Neural progenitor cell (in vitro differentiated cells): ENCODE results near the gene ARHGAP33. TPM values are rescaled to one million over a fixed set of nuclear protein-coding genes. Genes with fewer than 3 reads are reported as not detected.
A peak's percentile ranks its signal among the peaks of the same experiment; 100 is the strongest.

Experiments used
- DNase-seq: peaks from one replicate; pipeline ENCODE4 v3.0.0-alpha.2; 2016; ENCODE audit warnings: low spot score
- H2AFZ ChIP-seq: fragments of 200-600 bp; sonication (generic); replicated peaks from 2 replicates; pipeline ENCODE4 v1.6.1; 2016; ENCODE audit warnings: antibody characterized with exemption
- H3F3A ChIP-seq: fragments of 200-600 bp; sonication (generic); 2 replicates; pipeline ENCODE4 v1.6.1; 2016; ENCODE audit warnings: antibody characterized with exemption, low read depth
- H3K27ac ChIP-seq: fragments of 200-600 bp; sonication (generic); 2 replicates; pipeline ENCODE4 v1.5.1; 2016; ENCODE audit warnings: mild to moderate bottlenecking
- H3K27me3 ChIP-seq: fragments of 200-600 bp; sonication (generic); 2 replicates; pipeline ENCODE4 v1.6.1; 2016; ENCODE audit warnings: mild to moderate bottlenecking, moderate library complexity
- H3K36me3 ChIP-seq: fragments of 200-600 bp; sonication (generic); 2 replicates; pipeline ENCODE4 v1.5.1; 2016
- H3K4me1 ChIP-seq: fragments of 200-600 bp; sonication (generic); 2 replicates; pipeline ENCODE4 v1.6.1; 2016; ENCODE audit warnings: mixed run types
- H3K4me2 ChIP-seq: fragments of 200-600 bp; sonication (generic); 2 replicates; pipeline ENCODE4 v1.6.1; 2016
- H3K4me3 ChIP-seq: fragments of 200-600 bp; sonication (generic); 2 replicates; pipeline ENCODE4 v1.5.1; 2016
- H3K79me2 ChIP-seq: fragments of 200-600 bp; sonication (generic); 2 replicates; pipeline ENCODE4 v1.6.1; 2016; ENCODE audit warnings: low read depth
- H3K9ac ChIP-seq: fragments of 200-600 bp; sonication (generic); 2 replicates; pipeline ENCODE4 v1.6.1; 2016
- H3K9me3 ChIP-seq: fragments of 200-600 bp; sonication (generic); 2 replicates; pipeline ENCODE4 v1.5.1; 2016; ENCODE audit warnings: low read depth
- H4K20me1 ChIP-seq: fragments of 200-600 bp; sonication (generic); 2 replicates; pipeline ENCODE4 v1.6.1; 2016; ENCODE audit warnings: low read depth
- H3K27ac Mint-ChIP-seq: 3 replicates; pipeline ENCODE4 v1.8.0; 2021; ENCODE audit warnings: mixed read lengths
- H3K27me3 Mint-ChIP-seq: 2 replicates; pipeline ENCODE4 v1.8.0; 2022; ENCODE audit warnings: low read depth, mild to moderate bottlenecking, inconsistent platforms, moderate library complexity, mixed read lengths; ENCODE audit not compliant: insufficient read depth
- H3K36me3 Mint-ChIP-seq: 3 replicates; pipeline ENCODE4 v1.8.0; 2021; ENCODE audit warnings: mixed read lengths
- H3K4me1 Mint-ChIP-seq: 3 replicates; pipeline ENCODE4 v1.8.0; 2021; ENCODE audit warnings: mixed read lengths
- H3K4me3 Mint-ChIP-seq: 3 replicates; pipeline ENCODE4 v1.8.0; 2021; ENCODE audit warnings: mild to moderate bottlenecking, moderate library complexity, mixed read lengths
- H3K9me3 Mint-ChIP-seq: 3 replicates; pipeline ENCODE4 v1.8.0; 2020; ENCODE audit warnings: mixed read lengths
- CTCF ChIP-seq: fragments of 200-600 bp; sonication (generic); IDR thresholded peaks from 2 replicates; pipeline ENCODE4 v1.5.1; 2017; ENCODE audit warnings: antibody characterized with exemption, mild to moderate bottlenecking
- EZH2 ChIP-seq: fragments of 200-600 bp; sonication (generic); IDR thresholded peaks from 2 replicates; pipeline ENCODE4 v1.6.1; 2017; ENCODE audit warnings: antibody characterized with exemption, mild to moderate bottlenecking, moderate library complexity
- EZH2phosphoT487 ChIP-seq: fragments of 200-600 bp; sonication (generic); IDR thresholded peaks from 2 replicates; pipeline ENCODE4 v1.6.1; 2017; ENCODE audit warnings: antibody characterized with exemption
- total RNA-seq: library from RNA; depleted of rRNA; stranded (reverse); fragments of >200 nt; gene quantifications from 2 replicates; pipeline ENCODE4 v1.2.3, GENCODE V29; 2015; ENCODE audit warnings: low replicate concordance

Gene ARHGAP33
- total RNA-seq, 1 donor from 2014 or later: 6.5 TPM

DNA sequence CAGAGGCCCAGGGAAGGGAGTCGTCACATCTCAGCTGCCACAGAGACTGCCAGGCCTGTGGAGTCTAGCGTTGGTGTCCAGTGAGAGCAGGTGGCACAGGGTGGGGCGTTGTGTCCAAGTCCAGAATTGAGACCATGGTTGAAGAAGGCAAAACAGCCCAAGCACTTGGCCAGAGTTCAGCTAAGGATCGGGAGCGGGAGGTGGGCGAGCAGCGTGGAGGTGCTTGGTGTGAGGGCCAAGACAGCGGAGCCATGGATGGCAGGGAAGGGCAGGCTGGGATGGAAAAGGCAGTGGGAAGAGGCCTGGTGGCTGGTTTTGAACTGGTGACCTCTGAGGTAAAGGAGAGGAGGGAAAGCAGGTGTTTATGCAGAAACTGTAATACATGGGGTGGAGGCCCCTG is 41.1 kb upstream of the ARHGAP33 start:
- no peak for TF ChIP-seq EZH2
- Mint-ChIP-seq H3K4me3 (peak overlapping the region; percentile 13), H3K36me3 (peaks cover 35% of the 10 kb centered on the region), H3K9me3 (no peaks in the 10 kb centered on the region), H3K27ac (no peak overlapping the region), H3K27me3 (peaks cover 5% of the 10 kb centered on the region), H3K4me1 (no peaks in the 10 kb centered on the region)
- H2AFZ ChIP-seq: no peak overlapping the region
- H3K4me1 ChIP-seq: no peaks in the 10 kb centered on the region
- no peak for DNase-seq
- H4K20me1 ChIP-seq: peaks cover 7% of the 10 kb centered on the region
- H3K4me3 ChIP-seq: no peak overlapping the region
- no peak overlapping the region for H3K9ac ChIP-seq
- no peak overlapping the region for H3K27ac ChIP-seq
- H3F3A ChIP-seq: peaks cover 6% of the 10 kb centered on the region
- no peaks in the 10 kb centered on the region for H3K79me2 ChIP-seq
- no peaks in the 10 kb centered on the region for H3K9me3 ChIP-seq
- no peaks in the 10 kb centered on the region for H3K36me3 ChIP-seq
- no peak overlapping the region for H3K4me2 ChIP-seq
- H3K27me3 ChIP-seq: no peaks in the 10 kb centered on the region

DNA sequence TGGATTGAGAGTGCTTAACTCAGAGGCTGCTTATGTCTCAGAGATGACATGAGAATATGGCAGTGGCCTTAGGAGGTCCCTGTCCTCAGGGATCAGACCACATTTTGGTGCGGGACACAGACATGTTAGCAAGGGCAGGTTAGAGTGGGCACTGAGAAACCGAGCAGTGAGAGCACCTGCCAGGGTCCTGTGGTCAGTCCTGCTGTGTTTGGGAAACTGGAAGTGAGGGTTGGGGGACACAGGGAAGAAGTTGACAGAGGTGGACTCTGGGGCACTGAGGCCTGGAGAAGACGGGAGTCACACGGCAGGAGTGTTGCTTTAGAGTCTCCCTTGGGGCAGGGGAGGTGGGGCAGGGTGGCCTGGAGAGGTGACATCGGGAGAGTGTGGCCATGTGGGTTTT is 40.5 kb upstream of the ARHGAP33 start:
- peak overlapping the region; percentile 74 for H3K27ac Mint-ChIP-seq
- DNase-seq: no peak
- H3K36me3 ChIP-seq: no peaks in the 10 kb centered on the region
- peaks cover 12% of the 10 kb centered on the region for H3F3A ChIP-seq
- H3K9ac ChIP-seq: no peak overlapping the region
- no peaks in the 10 kb centered on the region for H3K79me2 ChIP-seq
- H3K4me1 Mint-ChIP-seq: no peaks in the 10 kb centered on the region
- TF ChIP-seq CTCF (no peak), EZH2phosphoT487 (no peak), EZH2 (no peak)
- H3K9me3 ChIP-seq: no peaks in the 10 kb centered on the region
- H2AFZ ChIP-seq: no peak overlapping the region
- H3K4me2 ChIP-seq: no peak overlapping the region
- peaks cover 3% of the 10 kb centered on the region for H3K4me1 ChIP-seq
- no peaks in the 10 kb centered on the region for H3K27me3 ChIP-seq
- H3K27me3 Mint-ChIP-seq: peaks cover 5% of the 10 kb centered on the region
- H3K4me3 ChIP-seq: no peak overlapping the region
- peak overlapping the region; percentile 53 for H3K4me3 Mint-ChIP-seq
- peaks cover 30% of the 10 kb centered on the region for H3K36me3 Mint-ChIP-seq
- no peak overlapping the region for H3K27ac ChIP-seq
- H3K9me3 Mint-ChIP-seq: no peaks in the 10 kb centered on the region
- H4K20me1 ChIP-seq: peaks cover 14% of the 10 kb centered on the region

GRCh38 chr19:35736913-35737886 is 38.2 kb upstream of the ARHGAP33 start:
- H3K36me3 Mint-ChIP-seq: peaks cover 17% of the 10 kb centered on the region
- no peak overlapping the region for H3K4me3 Mint-ChIP-seq

More at GRCh38 chr19:35736913-35737886, 38.2 kb upstream of the ARHGAP33 start:
- Histone ChIP-seq H3K79me2 (no peaks in the 10 kb centered on the region), H3K27ac (no peak overlapping the region), H4K20me1 (peaks cover 17% of the 10 kb centered on the region), H3K4me2 (no peak overlapping the region), H3K9ac (no peak overlapping the region), H3K36me3 (no peaks in the 10 kb centered on the region), H3K4me3 (no peak overlapping the region), H3K27me3 (no peaks in the 10 kb centered on the region), H3F3A (peaks cover 33% of the 10 kb centered on the region), H2AFZ (no peak overlapping the region), H3K4me1 (peaks cover 9% of the 10 kb centered on the region), H3K9me3 (no peaks in the 10 kb centered on the region)
- H3K27ac Mint-ChIP-seq: no peak overlapping the region
- H3K4me1 Mint-ChIP-seq: peaks cover 9% of the 10 kb centered on the region
- TF ChIP-seq EZH2 (no peak), EZH2phosphoT487 (no peak), CTCF (no peak)
- no peaks in the 10 kb centered on the region for H3K9me3 Mint-ChIP-seq
- H3K27me3 Mint-ChIP-seq: peaks cover 5% of the 10 kb centered on the region
- DNase-seq: no peak
